Neuronal stem cell (in vitro differentiated cells): ENCODE measurements around the gene CSRNP2.

ENCODE experiments used
- DNase-seq: peaks from one replicate; pipeline ENCODE4 v3.0.0-alpha.2; 2013; ENCODE audit warnings: low spot score
- H2AFZ ChIP-seq: one replicate; pipeline ENCODE4 v1.6.1; 2013; ENCODE audit warnings: mild to moderate bottlenecking, low read length, inconsistent platforms
- H2AK5ac ChIP-seq: 2 replicates; pipeline ENCODE4 v1.6.1; 2013; ENCODE audit warnings: low read depth, mild to moderate bottlenecking, inconsistent platforms, low read length, moderate library complexity, mixed read lengths
- H2BK120ac ChIP-seq: 2 replicates; pipeline ENCODE4 v1.6.1; 2013; ENCODE audit warnings: low read depth, mild to moderate bottlenecking, inconsistent platforms, low read length, moderate library complexity, mixed read lengths
- H2BK12ac ChIP-seq: one replicate; pipeline ENCODE4 v1.6.1; 2013; ENCODE audit warnings: low read length, inconsistent platforms
- H2BK15ac ChIP-seq: 2 replicates; pipeline ENCODE4 v1.6.1; 2013; ENCODE audit warnings: mild to moderate bottlenecking, low read length, inconsistent platforms, mixed read lengths
- H2BK5ac ChIP-seq: one replicate; pipeline ENCODE4 v1.6.1; 2013; ENCODE audit warnings: inconsistent platforms, mild to moderate bottlenecking, low read length, moderate library complexity
- H3K14ac ChIP-seq: one replicate; pipeline ENCODE4 v1.6.1; 2013; ENCODE audit warnings: low read length, inconsistent platforms
- H3K18ac ChIP-seq: 2 replicates; pipeline ENCODE4 v1.6.1; 2013; ENCODE audit warnings: low read length, inconsistent platforms
- H3K23ac ChIP-seq: 2 replicates; pipeline ENCODE4 v1.6.1; 2013; ENCODE audit warnings: low read depth, mild to moderate bottlenecking, mixed read lengths, low read length, inconsistent platforms; ENCODE audit not compliant: poor library complexity
- H3K27ac ChIP-seq: replicated peaks from 3 replicates; pipeline ENCODE4 v1.5.1; 2013; ENCODE audit warnings: low read length, inconsistent platforms
- H3K27me3 ChIP-seq, 3 experiments: 2 replicates each; pipeline ENCODE4 v1.6.1; 2013; ENCODE audit warnings: low read length in 3 of 3, mild to moderate bottlenecking in 2 of 3, inconsistent platforms in 1 of 3, low read depth in 1 of 3, mixed read lengths in 1 of 3, moderate library complexity in 1 of 3; ENCODE audit not compliant: control insufficient read depth in 3 of 3, insufficient read depth in 3 of 3
- H3K36me3 ChIP-seq, 2 donors: replicated peaks in 1 of 2; 2 replicates each; pipeline ENCODE4 v1.6.1; 2013; ENCODE audit warnings: low read length in 2 of 2; ENCODE audit not compliant: control insufficient read depth in 2 of 2, insufficient read depth in 2 of 2
- H3K4ac ChIP-seq: 2 replicates; pipeline ENCODE4 v1.6.1; 2013; ENCODE audit warnings: inconsistent platforms, mild to moderate bottlenecking, low read length, moderate library complexity
- H3K4me1 ChIP-seq, 2 donors: 1 replicate in 1 of 2; 2 replicates in 1 of 2; pipeline ENCODE4 v1.6.1; 2013; ENCODE audit warnings: low read length in 2 of 2, low read depth in 1 of 2; ENCODE audit not compliant: control insufficient read depth in 2 of 2, insufficient read depth in 1 of 2
- H3K4me2 ChIP-seq: one replicate; pipeline ENCODE4 v1.6.1; 2013; ENCODE audit warnings: mild to moderate bottlenecking, low read length, inconsistent platforms; ENCODE audit not compliant: insufficient read depth, poor library complexity, severe bottlenecking
- H3K4me3 ChIP-seq, 2 donors: 2 replicates each; pipeline ENCODE4 v1.5.1; 2013; ENCODE audit warnings: low read length in 2 of 2, mild to moderate bottlenecking in 2 of 2, inconsistent platforms in 1 of 2, moderate library complexity in 1 of 2
- H3K79me1 ChIP-seq: one replicate; pipeline ENCODE4 v1.6.1; 2013; ENCODE audit warnings: low read depth, mild to moderate bottlenecking, inconsistent platforms, low read length, moderate library complexity
- H3K9ac ChIP-seq: one replicate; pipeline ENCODE4 v1.6.1; 2013; ENCODE audit warnings: mild to moderate bottlenecking, low read depth, low read length, inconsistent platforms; ENCODE audit not compliant: poor library complexity
- H3K9me3 ChIP-seq, 2 donors: replicated peaks in 1 of 2; 2 replicates each; pipeline versions ENCODE3 to v1.6.1; 2013; ENCODE audit warnings: low read length in 2 of 2, mild to moderate bottlenecking in 2 of 2, inconsistent platforms in 1 of 2, low read depth in 1 of 2, mixed read lengths in 1 of 2, moderate library complexity in 1 of 2; ENCODE audit not compliant: control insufficient read depth in 2 of 2, insufficient read depth in 1 of 2
- H4K8ac ChIP-seq: one replicate; pipeline ENCODE4 v1.6.1; 2013; ENCODE audit warnings: low read depth, mild to moderate bottlenecking, inconsistent platforms, low read length, moderate library complexity
- H4K91ac ChIP-seq: one replicate; pipeline ENCODE4 v1.6.1; 2013; ENCODE audit warnings: low read length, low read depth, mild to moderate bottlenecking, inconsistent platforms; ENCODE audit not compliant: poor library complexity
- WGBS, 2 donors: extraction: QIAGEN DNeasy Blood & Tissue Kit; methylation state at CpG; one replicate each; pipeline ENCODE4 v1.1.7; 2013; ENCODE audit warnings: missing lambda C conversion rate in 2 of 2, mixed read lengths in 1 of 2; ENCODE audit not compliant: insufficient read length in 2 of 2, insufficient replicate concordance in 1 of 2; ENCODE audit errors: extremely low coverage in 2 of 2; 5-methylcytosine and 5-hydroxymethylcytosine counted together

Gene CSRNP2

GRCh38 chr12:51025836-51026638, 57.4 kb downstream of the CSRNP2 start, which contains the start of gene SLC11A2:
SLC11A2 (minus strand) TSS chr12:51026384; CDS start chr12:51010728, 15,656 bp downstream.
- H3K4me3 ChIP-seq: peak within 1 kb of the TSS; percentile 65 to 83
- peak within 1 kb of the TSS; percentile 95 for H2BK12ac ChIP-seq
- H2AK5ac ChIP-seq: peak within 1 kb of the TSS; percentile 99
- peak within 1 kb of the TSS; percentile 96 for H2AFZ ChIP-seq
- H3K14ac ChIP-seq: peak within 1 kb of the TSS; percentile 99
- H3K23ac ChIP-seq: peak within 1 kb of the TSS; percentile 93
- peak within 1 kb of the TSS; percentile 57 for H4K8ac ChIP-seq
- peak within 1 kb of the TSS; percentile 99 for H3K18ac ChIP-seq
- peaks cover 0 to under 1% of the 10 kb centered on the region in 2 donors for H3K36me3 ChIP-seq
- H4K91ac ChIP-seq: peak within 1 kb of the TSS; percentile 94
- WGBS, 2 donors: no CpG with 5 or more reads among the region's 74 CpGs
- H3K27ac ChIP-seq: peak within 1 kb of the TSS; percentile 98
- peak within 1 kb of the TSS; percentile 94 for H3K9ac ChIP-seq
- peak within 1 kb of the TSS; percentile 99 for H2BK15ac ChIP-seq
- H2BK120ac ChIP-seq: peak within 1 kb of the TSS; percentile 98
- no peaks in the 10 kb centered on the region for H3K9me3 ChIP-seq
- H2BK5ac ChIP-seq: peak within 1 kb of the TSS; percentile 95
- H3K4me1 ChIP-seq: peaks cover 8 to 12% of the 10 kb centered on the region in 2 donors
- no peaks in the 10 kb centered on the region for H3K79me1 ChIP-seq
- peak within 1 kb of the TSS; percentile 71 for H3K4me2 ChIP-seq
- H3K4ac ChIP-seq: peak within 1 kb of the TSS; percentile 97
- H3K27me3 ChIP-seq: peaks cover 0 to 2% (median 0%) of the 10 kb centered on the region in 3 experiments
- peak; percentile 94 for DNase-seq

- no peak overlapping the region for H3K9ac ChIP-seq
- H3K14ac ChIP-seq: no peak overlapping the region
- H2BK120ac ChIP-seq: peak overlapping the region; percentile 98
- peak overlapping the region; percentile 98 for H3K27ac ChIP-seq
- peaks cover 0 to 3% of the 10 kb centered on the region in 2 donors for H3K36me3 ChIP-seq
- H3K18ac ChIP-seq: peak overlapping the region; percentile 99
- peak overlapping the region; percentile 95 for H2BK5ac ChIP-seq
- H4K91ac ChIP-seq: no peak overlapping the region
- H3K27me3 ChIP-seq: peaks cover 0 to 2% (median 0%) of the 10 kb centered on the region in 3 experiments
- H4K8ac ChIP-seq: no peak overlapping the region
- WGBS, 2 donors: no CpG with 5 or more reads among the region's 9 CpGs
- H2AK5ac ChIP-seq: no peak overlapping the region
- peaks cover 8 to 12% of the 10 kb centered on the region in 2 donors for H3K4me1 ChIP-seq
- peak overlapping the region; percentile 65 to 83 for H3K4me3 ChIP-seq
- H2BK12ac ChIP-seq: no peak overlapping the region
- no peaks in the 10 kb centered on the region for H3K9me3 ChIP-seq
- H3K23ac ChIP-seq: no peak overlapping the region
- peak overlapping the region; percentile 96 for H2AFZ ChIP-seq
- peak overlapping the region; percentile 71 for H3K4me2 ChIP-seq
- DNase-seq: no peak
- no peak overlapping the region for H3K4ac ChIP-seq
- no peaks in the 10 kb centered on the region for H3K79me1 ChIP-seq
- peak overlapping the region; percentile 99 for H2BK15ac ChIP-seq
Measured at GRCh38 chr12:51025338-51025835, 58.0 kb downstream of the CSRNP2 start.

GRCh38 chr12:51023625-51024382, 59.6 kb downstream of the CSRNP2 start:
- Histone ChIP-seq H3K4me3 (peak overlapping the region in 1 of 2 donors; percentile 65), H4K91ac (no peak overlapping the region), H3K9me3 (no peaks in the 10 kb centered on the region), H3K14ac (peak overlapping the region; percentile 33), H4K8ac (no peak overlapping the region), H3K23ac (no peak overlapping the region), H2BK12ac (no peak overlapping the region), H3K36me3 (peaks cover 0 to 3% of the 10 kb centered on the region in 2 donors), H3K79me1 (no peaks in the 10 kb centered on the region), H3K4ac (no peak overlapping the region), H3K4me2 (no peak overlapping the region), H3K27ac (no peak overlapping the region), H3K18ac (peak overlapping the region; percentile 74), H2BK15ac (no peak overlapping the region), H2BK5ac (no peak overlapping the region), H3K4me1 (peaks cover 8 to 12% of the 10 kb centered on the region in 2 donors), H2AFZ (no peak overlapping the region), H2BK120ac (no peak overlapping the region), H2AK5ac (no peak overlapping the region), H3K9ac (no peak overlapping the region), H3K27me3 (peaks cover 0 to 2% (median 0%) of the 10 kb centered on the region in 3 experiments)
- no peak for DNase-seq
- no CpG with 5 or more reads among the region's 4 CpGs for WGBS, 2 donors
